Pulmonary artery endothelial cell (primary cell): ENCODE results near the gene SRRM4. TPM values are rescaled to one million over a fixed set of nuclear protein-coding genes. Genes with fewer than 3 reads are reported as not detected.
"Not testable (repeated sequence)": the region's sequence is repeated elsewhere in the genome, so short reads cannot be mapped to it uniquely, and the experiment has no call there.

Experiments
- DNase-seq: peaks from one replicate; pipeline ENCODE4 v3.0.0-alpha.2; 2011; ENCODE audit warnings: low read depth, low spot score
- total RNA-seq: library from RNA; depleted of rRNA; stranded (reverse); fragments of >200 nt; gene quantifications from 2 replicates; pipeline ENCODE4 v1.2.3, GENCODE V29; 2014

Gene SRRM4
- total RNA-seq, 1 donor from 2014 or later, result not detected

GRCh38 chr12:119008691-119009221 lies 27.4 kb downstream of the SRRM4 start:
- no peak for DNase-seq

- DNase-seq, result no peak
These were observed 29.9 kb downstream of the SRRM4 start for GRCh38 chr12:119011231-119011630.

- DNase-seq, result no peak
These were observed 30.8 kb downstream of the SRRM4 start for GRCh38 chr12:119012179-119012578.

GRCh38 chr12:119013023-119013422 lies 31.7 kb downstream of the SRRM4 start:
- no peak for DNase-seq

- DNase-seq, result no peak
These were observed 33.0 kb downstream of the SRRM4 start for GRCh38 chr12:119014368-119014767.

GRCh38 chr12:119016715-119017114 lies 35.4 kb downstream of the SRRM4 start:
- DNase-seq, result no peak

GRCh38 chr12:119019166-119019565 lies 37.8 kb downstream of the SRRM4 start:
- no peak for DNase-seq

- no peak for DNase-seq
These were observed 39.3 kb downstream of the SRRM4 start for GRCh38 chr12:119020406-119021360.

GRCh38 chr12:119024356-119024755 lies 43.0 kb downstream of the SRRM4 start:
- no peak for DNase-seq

- no peak for DNase-seq
These were observed 44.4 kb downstream of the SRRM4 start for GRCh38 chr12:119025786-119026185.

- not testable (repeated sequence) for DNase-seq
These were observed 52.0 kb downstream of the SRRM4 start for GRCh38 chr12:119033332-119033731.

- DNase-seq, result no peak
These were observed 55.8 kb downstream of the SRRM4 start for GRCh38 chr12:119036878-119037825.

- DNase-seq, result no peak
These were observed 62.8 kb downstream of the SRRM4 start for GRCh38 chr12:119044094-119044493.

GRCh38 chr12:119047641-119048040 lies 66.3 kb downstream of the SRRM4 start:
- DNase-seq, result no peak

GRCh38 chr12:119050663-119051062 lies 69.3 kb downstream of the SRRM4 start:
- DNase-seq, result no peak

- DNase-seq, result no peak
These were observed 70.1 kb downstream of the SRRM4 start for GRCh38 chr12:119051474-119051873.

GRCh38 chr12:119052001-119052400 lies 70.7 kb downstream of the SRRM4 start:
- DNase-seq, result no peak

- DNase-seq, result no peak
These were observed 74.6 kb downstream of the SRRM4 start for GRCh38 chr12:119055977-119056376.

GRCh38 chr12:119060847-119061796 lies 79.8 kb downstream of the SRRM4 start:
- DNase-seq, result peak; percentile 8

GRCh38 chr12:119068129-119068856 lies 87.0 kb downstream of the SRRM4 start:
- no peak for DNase-seq
